Keratinocyte (primary cell): ENCODE measurements around the gene SYNDIG1.

ENCODE experiments used
- EZH2 ChIP-seq: IDR thresholded peaks from one replicate; pipeline ENCODE4 v1.6.1; 2012; ENCODE audit warnings: inconsistent platforms, mild to moderate bottlenecking, low read length, moderate library complexity
- TF ChIP-seq, protein P1 (sequence below), 3 experiments: IDR thresholded peaks in 1 of 3; conservative IDR thresholded peaks in 1 of 3; optimal IDR thresholded peaks in 1 of 3; 2 replicates in 2 of 3; 3 replicates in 1 of 3; pipeline versions ENCODE3 to v1.5.1; 2011; ENCODE audit warnings: low read length in 3 of 3, mild to moderate bottlenecking in 3 of 3, moderate library complexity in 2 of 3, control low read depth in 1 of 3, inconsistent platforms in 1 of 3; ENCODE audit not compliant: insufficient read depth in 2 of 3; ENCODE audit errors: extremely low read depth in 1 of 3

DNA sequence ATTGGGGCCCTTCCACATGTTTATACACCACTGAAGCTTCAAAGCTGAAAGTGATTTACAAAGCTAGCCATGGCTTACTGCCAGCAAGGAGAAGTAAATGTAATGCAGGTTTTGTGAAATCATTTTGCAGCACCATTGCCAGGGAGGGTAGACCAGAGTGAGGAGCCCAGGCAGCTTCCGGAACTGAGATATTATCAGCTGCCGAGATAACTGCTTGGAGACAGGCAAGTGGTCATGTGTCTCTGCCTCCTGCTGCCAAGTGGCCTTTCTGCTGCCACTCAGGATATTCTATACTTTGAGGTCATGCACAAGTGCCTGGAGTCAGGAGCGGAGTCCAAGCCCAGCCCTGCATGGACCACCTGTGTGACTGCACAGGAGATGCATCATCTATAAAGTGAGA, 160.2 kb downstream of the SYNDIG1 start:
- TF ChIP-seq, protein P1, sequence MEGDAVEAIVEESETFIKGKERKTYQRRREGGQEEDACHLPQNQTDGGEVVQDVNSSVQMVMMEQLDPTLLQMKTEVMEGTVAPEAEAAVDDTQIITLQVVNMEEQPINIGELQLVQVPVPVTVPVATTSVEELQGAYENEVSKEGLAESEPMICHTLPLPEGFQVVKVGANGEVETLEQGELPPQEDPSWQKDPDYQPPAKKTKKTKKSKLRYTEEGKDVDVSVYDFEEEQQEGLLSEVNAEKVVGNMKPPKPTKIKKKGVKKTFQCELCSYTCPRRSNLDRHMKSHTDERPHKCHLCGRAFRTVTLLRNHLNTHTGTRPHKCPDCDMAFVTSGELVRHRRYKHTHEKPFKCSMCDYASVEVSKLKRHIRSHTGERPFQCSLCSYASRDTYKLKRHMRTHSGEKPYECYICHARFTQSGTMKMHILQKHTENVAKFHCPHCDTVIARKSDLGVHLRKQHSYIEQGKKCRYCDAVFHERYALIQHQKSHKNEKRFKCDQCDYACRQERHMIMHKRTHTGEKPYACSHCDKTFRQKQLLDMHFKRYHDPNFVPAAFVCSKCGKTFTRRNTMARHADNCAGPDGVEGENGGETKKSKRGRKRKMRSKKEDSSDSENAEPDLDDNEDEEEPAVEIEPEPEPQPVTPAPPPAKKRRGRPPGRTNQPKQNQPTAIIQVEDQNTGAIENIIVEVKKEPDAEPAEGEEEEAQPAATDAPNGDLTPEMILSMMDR (optimal IDR thresholded peaks at IDR 0.05 in 1 of 3, IDR thresholded peaks at IDR 0.05 in 1 of 3, conservative IDR thresholded peaks at IDR 0.05 in 1 of 3; ENCODE audit: extremely low read depth in 1 of 3, insufficient read depth in 2 of 3, low read length in 3 of 3): no peak
- no peak for TF ChIP-seq EZH2
